CD14-positive monocyte (primary cell): Measurements from ENCODE around the gene LMNTD2. TPM values are rescaled to one million over a fixed set of nuclear protein-coding genes. Genes with fewer than 3 reads are reported as not detected.

ENCODE experiments used
- DNase-seq, 3 donors: peaks; one replicate each; pipeline ENCODE4 v3.0.0-alpha.2; 2011 to 2022
- H2AFZ ChIP-seq: 2 replicates; pipeline ENCODE4 v1.6.0; 2012; ENCODE audit warnings: mild to moderate bottlenecking, low read depth, low read length, inconsistent platforms; ENCODE audit not compliant: insufficient read depth, poor library complexity, severe bottlenecking
- H3K27ac ChIP-seq, 2 donors: 1 replicate in 1 of 2; 2 replicates in 1 of 2; pipeline ENCODE4 v1.5.1; 2012 to 2013; ENCODE audit warnings: low read length in 2 of 2, control low read depth in 1 of 2, inconsistent platforms in 1 of 2, low read depth in 1 of 2, mild to moderate bottlenecking in 1 of 2
- H3K27me3 ChIP-seq, 2 donors: one replicate each; pipeline versions ENCODE4 v1.6.0 to v1.6.1; 2011 to 2013; ENCODE audit warnings: low read length in 2 of 2; ENCODE audit not compliant: control insufficient read depth in 2 of 2, insufficient read depth in 2 of 2
- H3K36me3 ChIP-seq, 2 donors: replicated peaks in 1 of 2; 1 replicate in 1 of 2; 2 replicates in 1 of 2; pipeline versions ENCODE4 v1.5.1 to v1.6.1; 2012 to 2013; ENCODE audit warnings: low read length in 2 of 2, control low read depth in 1 of 2, inconsistent platforms in 1 of 2, mild to moderate bottlenecking in 1 of 2; ENCODE audit not compliant: insufficient read depth in 2 of 2, control insufficient read depth in 1 of 2
- H3K4me1 ChIP-seq, 2 donors: 1 replicate in 1 of 2; 2 replicates in 1 of 2; pipeline versions ENCODE4 v1.5.1 to v1.6.1; 2012 to 2013; ENCODE audit warnings: low read length in 2 of 2, control low read depth in 1 of 2, inconsistent platforms in 1 of 2, mild to moderate bottlenecking in 1 of 2, moderate library complexity in 1 of 2; ENCODE audit not compliant: insufficient read depth in 2 of 2, control insufficient read depth in 1 of 2
- H3K4me2 ChIP-seq: replicated peaks from 2 replicates; pipeline ENCODE3; 2012; ENCODE audit warnings: low read length, moderate library complexity, mild to moderate bottlenecking; ENCODE audit not compliant: poor library complexity, severe bottlenecking; ENCODE audit errors: extremely low read depth
- H3K4me3 ChIP-seq, 3 experiments: fragments of 200-600 bp in 1 of 3; sonication (generic) in 1 of 3; replicated peaks in 1 of 3; 1 replicate in 2 of 3; 2 replicates in 1 of 3; pipeline ENCODE4 v1.5.1; 2011 to 2013; ENCODE audit warnings: low read length in 3 of 3, mild to moderate bottlenecking in 3 of 3, control low read depth in 2 of 3, low read depth in 2 of 3, inconsistent platforms in 1 of 3, moderate library complexity in 1 of 3
- H3K79me2 ChIP-seq: 2 replicates; pipeline ENCODE4 v1.6.0; 2012; ENCODE audit warnings: mild to moderate bottlenecking, control low read depth, inconsistent platforms, low read length, moderate library complexity; ENCODE audit not compliant: insufficient read depth
- H3K9ac ChIP-seq: 2 replicates; pipeline ENCODE4 v1.6.0; 2017; ENCODE audit warnings: low read length, mild to moderate bottlenecking; ENCODE audit not compliant: insufficient read depth, poor library complexity, severe bottlenecking
- H3K9me3 ChIP-seq, 2 donors: replicated peaks in 1 of 2; 1 replicate in 1 of 2; 2 replicates in 1 of 2; pipeline versions ENCODE4 v1.5.1 to v1.6.1; 2012 to 2013; ENCODE audit warnings: low read length in 2 of 2, control low read depth in 1 of 2; ENCODE audit not compliant: control insufficient read depth in 1 of 2, insufficient read depth in 1 of 2
- H4K20me1 ChIP-seq: 2 replicates; pipeline ENCODE4 v1.6.0; 2012; ENCODE audit warnings: mild to moderate bottlenecking, low read length, control low read depth, moderate library complexity; ENCODE audit not compliant: insufficient read depth
- H3K27ac Mint-ChIP-seq, 7 donors: one replicate each; pipeline ENCODE4 v1.8.0; 2020; ENCODE audit warnings: mild to moderate bottlenecking in 7 of 7, mixed read lengths in 7 of 7, moderate library complexity in 6 of 7, inconsistent platforms in 2 of 7
- H3K27me3 Mint-ChIP-seq, 3 donors: one replicate each; pipeline ENCODE4 v1.8.0; 2021 to 2022; ENCODE audit warnings: low read depth in 3 of 3, mild to moderate bottlenecking in 3 of 3, mixed read lengths in 3 of 3, moderate library complexity in 3 of 3, inconsistent platforms in 1 of 3
- H3K36me3 Mint-ChIP-seq, 2 donors: one replicate each; pipeline ENCODE4 v1.8.0; 2020; ENCODE audit warnings: mixed read lengths in 2 of 2, inconsistent platforms in 1 of 2, mild to moderate bottlenecking in 1 of 2
- H3K4me1 Mint-ChIP-seq: one replicate; pipeline ENCODE4 v1.8.0; 2020; ENCODE audit warnings: mild to moderate bottlenecking, mixed read lengths
- H3K4me3 Mint-ChIP-seq, 2 donors: one replicate each; pipeline ENCODE4 v1.8.0; 2020; ENCODE audit warnings: mild to moderate bottlenecking in 2 of 2, mixed read lengths in 2 of 2, moderate library complexity in 1 of 2
- H3K9me3 Mint-ChIP-seq, 7 donors: one replicate each; pipeline ENCODE4 v1.8.0; 2020 to 2022; ENCODE audit warnings: mixed read lengths in 7 of 7, mild to moderate bottlenecking in 6 of 7, moderate library complexity in 6 of 7, inconsistent platforms in 2 of 7
- CTCF ChIP-seq: fragments of 200-600 bp; IDR thresholded peaks from one replicate; pipeline ENCODE4 v1.8.0; 2022; ENCODE audit warnings: antibody characterized with exemption, mild to moderate bottlenecking
- WGBS: methylation state at CpG from one replicate; pipeline ENCODE4 v1.1.5; 2013; ENCODE audit warnings: missing lambda C conversion rate; ENCODE audit not compliant: insufficient coverage; 5-methylcytosine and 5-hydroxymethylcytosine counted together
- intact Hi-C, 2 donors: fragments of 100-400 bp; cut with micrococcal nuclease; formaldehyde crosslinking; loops; one replicate each; pipeline versions ENCODE4 v1.15.0 to v1.15.1; 2023
- polyA plus RNA-seq, 3 donors: library from polyadenylated mRNA; depleted of rRNA in 1 of 3; unstranded in 2 of 3; stranded (reverse) in 1 of 3; fragments of 300-500 nt in 2 of 3; fragments of >200 nt in 1 of 3; fragmentation: Illumina TruSeq in 2 of 3; gene quantifications; 1 replicate in 2 of 3; 2 replicates in 1 of 3; pipeline ENCODE4 v1.2.3, GENCODE V29; 2012 to 2021

Gene LMNTD2
- polyA plus RNA-seq, 3 donors: 0.67 to 10.6 (median 1.2) TPM

GRCh38 chr11:506995-507726, 53.4 kb downstream of the LMNTD2 start, which contains the start of gene RNH1:
RNH1 (minus strand) TSS chr11:507242; CDS start chr11:502162, 5,080 bp downstream.
- H3K36me3 ChIP-seq: peaks cover 0 to 15% of the 10 kb centered on the region in 2 donors
- no peaks in the 10 kb centered on the region for H3K27me3 ChIP-seq
- no peaks in the 10 kb centered on the region for H3K9me3 ChIP-seq
- H3K4me3 ChIP-seq: peak within 1 kb of the TSS; percentile 61 to 81 (median 79)
- Mint-ChIP-seq H3K36me3 (peaks cover 10 to 28% of the 10 kb centered on the region in 2 donors), H3K27me3 (peaks cover 0 to 3% (median 0%) of the 10 kb centered on the region in 3 donors), H3K9me3 (no peaks in the 10 kb centered on the region), H3K27ac (peak within 1 kb of the TSS; percentile 99 to 100 (median 100)), H3K4me3 (peak within 1 kb of the TSS; percentile 92 to 95), H3K4me1 (peaks cover 35% of the 10 kb centered on the region)
- H2AFZ ChIP-seq: no peak within 1 kb of the TSS
- peaks cover 44 to 47% of the 10 kb centered on the region in 2 donors for H3K4me1 ChIP-seq
- H4K20me1 ChIP-seq: peaks cover 11% of the 10 kb centered on the region
- no peak for TF ChIP-seq CTCF
- intact Hi-C loops: loop anchor here (2.0 to 10.0 kb wide), 8 partner anchors 56 to 302 kb away; partner anchors contain the start of genes PSMD13 (in 2 of the 2), SIRT3 (in 2 of the 2), BET1L (in 1 of the 2) and PHRF1 (in 1 of the 2)
- peaks cover 52% of the 10 kb centered on the region for H3K79me2 ChIP-seq
- peak within 1 kb of the TSS; percentile 90 for H3K4me2 ChIP-seq
- DNase-seq: peak; percentile 93 to 97 (median 93)
- under 1% methylated on average over 85 of the region's 93 CpGs for WGBS
- peak within 1 kb of the TSS; percentile 100 for H3K9ac ChIP-seq
- peak within 1 kb of the TSS; percentile 99 to 100 for H3K27ac ChIP-seq

GRCh38 chr11:506238-506994, 54.1 kb downstream of the LMNTD2 start:
- Histone ChIP-seq H3K36me3 (peaks cover 3 to 22% of the 10 kb centered on the region in 2 donors), H3K79me2 (peaks cover 60% of the 10 kb centered on the region), H3K4me3 (peak overlapping the region; percentile 61 to 81 (median 79)), H3K27ac (peak overlapping the region; percentile 99 to 100), H3K9ac (peak overlapping the region; percentile 100), H3K4me1 (peaks cover 51 to 54% of the 10 kb centered on the region in 2 donors), H2AFZ (no peak overlapping the region), H3K9me3 (no peaks in the 10 kb centered on the region), H3K27me3 (no peaks in the 10 kb centered on the region), H3K4me2 (peak overlapping the region; percentile 90), H4K20me1 (peaks cover 19% of the 10 kb centered on the region)
- no peaks in the 10 kb centered on the region for H3K9me3 Mint-ChIP-seq
- WGBS: under 1% methylated on average over 51 of the region's 71 CpGs
- peak overlapping the region; percentile 99 to 100 (median 100) for H3K27ac Mint-ChIP-seq
- peak overlapping the region; percentile 92 to 95 for H3K4me3 Mint-ChIP-seq
- peaks cover 13 to 35% of the 10 kb centered on the region in 2 donors for H3K36me3 Mint-ChIP-seq
- peaks cover 40% of the 10 kb centered on the region for H3K4me1 Mint-ChIP-seq
- no peak for TF ChIP-seq CTCF
- intact Hi-C loops: loop anchor here (2.0 to 10.0 kb wide), 8 partner anchors 56 to 302 kb away; partner anchors contain the start of genes PSMD13 (in 2 of the 2), SIRT3 (in 2 of the 2), BET1L (in 1 of the 2) and PHRF1 (in 1 of the 2)
- no peaks in the 10 kb centered on the region for H3K27me3 Mint-ChIP-seq
- peak; percentile 96 to 98 (median 98) for DNase-seq
